ENCODE data around the gene MZT2A.
A peak's percentile ranks its signal among the peaks of the same experiment; 100 is the strongest.
"Not testable (repeated sequence)": the region's sequence is repeated elsewhere in the genome, so short reads cannot be mapped to it uniquely, and the experiment has no call there.

The MZT2A gene

GRCh38 chr2:131475831-131476230, 16.4 kb downstream of the MZT2A start, which contains the start of gene TUBA3D:
TSS of gene TUBA3D (plus strand) at chr2:131476119. CDS start at chr2:131476200, 81 bp downstream.
- no peak within 1 kb of the TSS for H3K4me3 ChIP-seq (ENCODE audit: low read depth, low read length)
- DNase-seq (ENCODE audit: low read depth): no peak
- TF ChIP-seq, protein P1, sequence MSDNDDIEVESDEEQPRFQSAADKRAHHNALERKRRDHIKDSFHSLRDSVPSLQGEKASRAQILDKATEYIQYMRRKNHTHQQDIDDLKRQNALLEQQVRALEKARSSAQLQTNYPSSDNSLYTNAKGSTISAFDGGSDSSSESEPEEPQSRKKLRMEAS (IDR thresholded peaks at IDR 0.05; ENCODE audit: low read depth, low read length): no peak
- TF ChIP-seq MYC (IDR thresholded peaks at IDR 0.05; ENCODE audit: low read depth, low read length): no peak
- no peak for TF ChIP-seq POLR2A (IDR thresholded peaks at IDR 0.05; ENCODE audit: extremely low read depth, insufficient read length)
- TF ChIP-seq, protein P2, sequence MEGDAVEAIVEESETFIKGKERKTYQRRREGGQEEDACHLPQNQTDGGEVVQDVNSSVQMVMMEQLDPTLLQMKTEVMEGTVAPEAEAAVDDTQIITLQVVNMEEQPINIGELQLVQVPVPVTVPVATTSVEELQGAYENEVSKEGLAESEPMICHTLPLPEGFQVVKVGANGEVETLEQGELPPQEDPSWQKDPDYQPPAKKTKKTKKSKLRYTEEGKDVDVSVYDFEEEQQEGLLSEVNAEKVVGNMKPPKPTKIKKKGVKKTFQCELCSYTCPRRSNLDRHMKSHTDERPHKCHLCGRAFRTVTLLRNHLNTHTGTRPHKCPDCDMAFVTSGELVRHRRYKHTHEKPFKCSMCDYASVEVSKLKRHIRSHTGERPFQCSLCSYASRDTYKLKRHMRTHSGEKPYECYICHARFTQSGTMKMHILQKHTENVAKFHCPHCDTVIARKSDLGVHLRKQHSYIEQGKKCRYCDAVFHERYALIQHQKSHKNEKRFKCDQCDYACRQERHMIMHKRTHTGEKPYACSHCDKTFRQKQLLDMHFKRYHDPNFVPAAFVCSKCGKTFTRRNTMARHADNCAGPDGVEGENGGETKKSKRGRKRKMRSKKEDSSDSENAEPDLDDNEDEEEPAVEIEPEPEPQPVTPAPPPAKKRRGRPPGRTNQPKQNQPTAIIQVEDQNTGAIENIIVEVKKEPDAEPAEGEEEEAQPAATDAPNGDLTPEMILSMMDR (IDR thresholded peaks at IDR 0.05; ENCODE audit: low read depth, low read length): no peak

DNA sequence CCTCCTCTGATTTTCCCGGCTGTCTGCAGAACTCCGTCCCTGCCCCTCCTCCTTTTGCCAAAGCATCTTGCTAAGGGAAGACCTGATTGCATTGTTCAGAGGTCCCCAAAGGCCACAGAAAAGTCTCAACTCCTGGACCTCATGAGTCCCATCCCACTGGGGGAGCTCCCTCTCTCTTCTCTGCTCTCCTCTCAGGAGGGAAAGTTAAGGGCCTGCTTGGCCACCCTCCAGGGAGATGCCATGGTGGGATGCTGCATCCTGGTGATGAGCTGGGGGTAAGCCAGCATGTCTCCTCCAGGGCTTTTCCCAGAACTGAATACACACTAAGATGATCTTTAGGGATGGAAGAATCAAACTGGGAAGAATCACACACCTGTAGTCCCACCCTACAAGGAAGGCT, 18.9 kb downstream of the MZT2A start:
- H3K4me3 ChIP-seq (ENCODE audit: low read depth, low read length); DNase-seq (ENCODE audit: low read depth): not testable (repeated sequence)

- H3K4me3 ChIP-seq (ENCODE audit: low read depth, low read length): not testable (repeated sequence)
- DNase-seq (ENCODE audit: low read depth): peak; percentile 41
Measured at GRCh38 chr2:131471624-131472023, 20.6 kb downstream of the MZT2A start.

GRCh38 chr2:131470944-131471343, 21.3 kb downstream of the MZT2A start:
- DNase-seq (ENCODE audit: low read depth); H3K4me3 ChIP-seq (ENCODE audit: low read depth, low read length): not testable (repeated sequence)

DNA sequence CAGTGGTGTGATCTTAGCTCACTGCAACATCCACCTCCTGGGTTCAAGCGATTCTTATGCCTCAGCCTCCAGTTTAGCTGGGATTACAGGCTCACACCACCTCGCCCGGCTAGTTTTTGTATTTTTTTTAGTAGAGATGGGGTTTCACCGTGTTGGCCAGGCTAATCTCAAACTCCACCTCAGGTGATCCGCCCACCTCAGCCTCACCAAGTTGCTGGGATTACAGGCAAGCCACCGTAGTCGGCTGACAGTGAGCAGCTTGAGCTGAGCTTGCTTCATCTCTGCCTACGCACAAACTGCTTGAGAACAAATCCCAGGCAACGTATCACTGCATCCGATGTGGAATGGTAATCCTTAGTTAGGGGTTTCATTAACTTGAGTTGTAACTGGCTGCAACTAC, 24.5 kb downstream of the MZT2A start:
- not testable (repeated sequence) for H3K4me3 ChIP-seq (ENCODE audit: low read depth, low read length); DNase-seq (ENCODE audit: low read depth)

GRCh38 chr2:131454914-131455313, 37.3 kb downstream of the MZT2A start:
- not testable (repeated sequence) for H3K4me3 ChIP-seq (ENCODE audit: low read depth, low read length); DNase-seq (ENCODE audit: low read depth)

DNA sequence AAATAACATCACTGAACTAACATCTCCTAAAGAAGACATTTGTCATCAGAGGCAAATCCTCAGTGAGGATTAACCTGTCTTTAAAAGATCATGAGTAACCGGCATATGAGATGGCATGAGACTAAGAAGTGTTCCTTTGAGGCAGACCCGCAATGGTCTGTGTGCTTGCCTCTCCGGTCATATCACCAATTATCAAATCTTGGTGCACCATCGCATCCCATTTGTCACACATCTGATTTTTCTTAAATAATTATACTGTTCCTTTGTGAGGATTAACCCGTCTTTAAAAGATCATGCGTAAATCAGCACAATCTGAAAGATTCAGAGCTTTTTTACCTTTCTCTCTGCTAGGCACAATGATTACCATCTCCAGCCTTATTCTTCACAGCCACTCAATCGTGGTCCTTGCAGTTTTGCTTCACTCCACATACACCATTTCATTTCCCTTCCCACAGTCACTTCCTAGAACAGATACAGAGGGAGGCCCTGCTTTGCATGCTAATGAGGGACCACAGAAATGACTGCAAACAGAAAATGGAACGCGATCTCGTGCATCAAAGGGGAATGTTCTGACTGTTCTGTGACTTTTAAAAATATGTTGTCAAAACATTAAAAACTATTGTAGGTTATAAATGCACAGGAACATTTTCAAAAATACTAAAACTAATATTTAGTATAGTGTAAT, 40.8 kb downstream of the MZT2A start:
- not testable (repeated sequence) for DNase-seq (ENCODE audit: low read depth); H3K4me3 ChIP-seq (ENCODE audit: low read depth, low read length)

- not testable (repeated sequence) for DNase-seq (ENCODE audit: low read depth); H3K4me3 ChIP-seq (ENCODE audit: low read depth, low read length)
Measured at GRCh38 chr2:131447981-131448380, 44.2 kb downstream of the MZT2A start.

- H3K4me3 ChIP-seq (ENCODE audit: low read depth, low read length): no peak overlapping the region
- TF ChIP-seq, protein P2 (IDR thresholded peaks at IDR 0.05; ENCODE audit: low read depth, low read length): no peak
- TF ChIP-seq, protein P1 (IDR thresholded peaks at IDR 0.05; ENCODE audit: low read depth, low read length): no peak
- TF ChIP-seq POLR2A (IDR thresholded peaks at IDR 0.05; ENCODE audit: extremely low read depth, insufficient read length): no peak
- TF ChIP-seq MYC (IDR thresholded peaks at IDR 0.05; ENCODE audit: low read depth, low read length): no peak
- DNase-seq (ENCODE audit: low read depth): no peak
Measured at GRCh38 chr2:131445896-131446295, 46.3 kb downstream of the MZT2A start.

DNA sequence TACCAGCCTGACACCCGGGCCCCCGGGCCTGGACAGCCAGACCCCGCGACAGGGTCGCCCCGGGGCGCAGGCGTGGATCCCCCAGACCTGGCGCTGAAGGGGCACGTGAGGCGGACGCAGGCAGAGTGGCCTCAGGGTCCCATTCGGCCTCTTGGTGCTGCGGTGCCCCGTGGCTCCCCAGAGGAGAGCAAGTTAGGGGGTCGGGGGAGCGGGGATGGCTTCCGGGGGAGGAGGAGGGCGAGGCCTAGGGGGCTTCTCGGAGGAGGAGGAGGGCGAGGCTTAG, 46.7 kb downstream of the MZT2A start:
- not testable (repeated sequence) for DNase-seq (ENCODE audit: low read depth); H3K4me3 ChIP-seq (ENCODE audit: low read depth, low read length)

DNA sequence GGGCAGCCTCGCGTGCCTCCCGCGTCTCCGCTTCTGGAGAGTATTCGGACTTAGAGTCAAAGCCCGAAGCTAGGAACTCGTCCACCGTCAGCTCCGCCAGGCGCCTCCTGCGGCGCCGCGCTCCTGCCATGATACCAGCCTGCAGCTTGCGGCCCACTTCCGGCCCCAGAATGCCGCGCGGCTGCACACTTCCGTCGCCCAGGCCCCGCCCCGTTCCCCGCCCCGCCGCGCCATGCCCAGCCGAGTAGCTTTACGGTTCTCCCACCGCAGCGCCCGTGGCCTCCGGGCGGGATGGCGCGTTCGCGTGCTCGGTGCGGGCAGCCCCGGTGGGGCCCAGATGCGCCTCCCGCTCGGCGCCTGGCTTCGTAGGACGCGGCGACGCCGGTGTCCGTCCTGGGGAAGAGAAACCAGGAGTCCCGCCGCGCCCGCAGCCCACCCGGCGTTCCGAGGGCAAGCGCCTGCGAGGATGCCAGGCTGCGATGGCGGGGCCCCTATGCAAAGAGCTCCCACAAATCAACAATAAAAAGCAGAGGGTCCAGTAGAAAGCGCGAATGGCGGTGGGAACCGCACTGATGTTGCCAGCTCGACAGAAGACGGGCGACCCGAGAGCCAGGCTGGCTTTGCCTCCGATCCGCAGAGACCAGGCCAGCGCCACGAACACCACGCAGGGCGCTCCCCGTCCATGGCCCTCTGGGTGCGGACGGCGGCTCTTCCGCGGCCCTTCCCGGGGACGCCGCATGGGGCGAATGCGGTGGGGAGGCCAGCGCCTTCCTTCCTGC, 47.3 kb downstream of the MZT2A start:
- H3K4me3 ChIP-seq (ENCODE audit: low read depth, low read length); DNase-seq (ENCODE audit: low read depth): not testable (repeated sequence)

DNA sequence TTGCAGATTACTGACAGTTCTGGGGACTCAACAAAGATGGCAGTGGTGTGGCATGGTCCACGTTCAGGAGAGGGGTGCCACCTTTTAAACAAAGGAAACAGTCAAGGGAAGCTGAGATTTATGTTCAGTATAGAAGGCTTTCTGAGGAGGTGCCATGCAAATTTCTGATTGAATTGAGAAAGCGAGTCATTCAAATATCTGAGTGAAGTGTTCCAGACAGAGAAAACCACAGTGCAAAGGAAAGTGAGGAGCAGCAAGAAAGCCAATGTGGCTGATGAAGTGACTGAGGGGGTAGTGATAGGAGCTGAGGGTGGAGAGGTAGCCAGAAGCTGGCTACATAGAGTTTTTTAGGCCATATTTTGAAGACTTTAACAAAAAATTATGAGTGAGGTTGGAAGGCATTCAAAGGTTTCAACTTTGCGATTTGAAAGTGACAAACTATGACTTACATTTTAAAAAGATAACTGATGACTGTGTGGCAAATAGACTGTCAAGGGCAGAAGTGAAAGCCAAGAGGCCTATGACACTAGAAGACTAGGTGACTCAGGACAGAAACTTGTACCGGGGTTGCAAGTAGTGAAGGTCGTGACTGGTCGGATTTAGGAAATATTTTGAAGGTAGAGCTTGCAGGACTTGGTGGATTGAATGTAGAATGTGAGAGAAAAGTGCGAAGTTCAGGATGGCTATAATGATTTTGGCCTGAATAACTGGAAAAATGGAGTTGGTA, 51.3 kb downstream of the MZT2A start:
- not testable (repeated sequence) for DNase-seq (ENCODE audit: low read depth); H3K4me3 ChIP-seq (ENCODE audit: low read depth, low read length)

Data from NB4 (cell line).